H1 (cell line): ENCODE data around the gene ATP6AP1. TPM values are rescaled to one million over a fixed set of nuclear protein-coding genes. Genes with fewer than 3 reads are reported as not detected.

Source experiments
- CTCF ChIA-PET: fragments of 300-600 bp; sonication (Branson Sonifier 250); formaldehyde crosslinking; loops from one replicate; lab custom pipeline; 2021; ENCODE audit not compliant: partially characterized antibody; lab: Charles Lee
- POLR2A ChIA-PET: fragments of 300-600 bp; sonication (Branson Sonifier 250); formaldehyde crosslinking; loops from one replicate; lab custom pipeline; 2021; ENCODE audit warnings: inconsistent platforms; ENCODE audit not compliant: partially characterized antibody; lab: Charles Lee
- DNase-seq, 2 experiments: peaks; one replicate each; pipeline versions ENCODE4 v3.0.0 to v3.0.0-alpha.2; 2010 to 2022; ENCODE audit warnings: low spot score in 2 of 2, low read depth in 1 of 2, mixed read lengths in 1 of 2
- FAIRE-seq: peaks from 2 replicates; lab custom pipeline; 2011; peaks lifted over from hg19 to GRCh38; lab: Jason Lieb, UNC
- H2AFZ ChIP-seq: 2 replicates; pipeline ENCODE4 v1.8.1; 2012; ENCODE audit warnings: low read length, inconsistent platforms
- H2AK5ac ChIP-seq: 2 replicates; pipeline ENCODE4 v1.6.1; 2013; ENCODE audit warnings: low read depth, low read length
- H2BK120ac ChIP-seq: replicated peaks from 2 replicates; pipeline ENCODE3; 2013; ENCODE audit warnings: low read depth, low read length, inconsistent platforms
- H2BK12ac ChIP-seq: 2 replicates; pipeline ENCODE4 v1.6.1; 2013; ENCODE audit warnings: low read depth, low read length
- H2BK15ac ChIP-seq: 2 replicates; pipeline ENCODE4 v1.6.1; 2013; ENCODE audit warnings: low read length
- H2BK20ac ChIP-seq: 2 replicates; pipeline ENCODE4 v1.6.1; 2013; ENCODE audit warnings: low read length
- H2BK5ac ChIP-seq: 2 replicates; pipeline ENCODE4 v1.6.1; 2013; ENCODE audit warnings: low read depth, low read length
- H3K14ac ChIP-seq: 2 replicates; pipeline ENCODE4 v1.6.1; 2013; ENCODE audit warnings: inconsistent platforms; ENCODE audit not compliant: insufficient read length
- H3K18ac ChIP-seq: 2 replicates; pipeline ENCODE4 v1.6.1; 2013; ENCODE audit warnings: low read length; ENCODE audit errors: extremely low read depth
- H3K23ac ChIP-seq: 2 replicates; pipeline ENCODE4 v1.6.1; 2013; ENCODE audit warnings: inconsistent platforms; ENCODE audit not compliant: insufficient read length
- H3K23me2 ChIP-seq: 2 replicates; pipeline ENCODE4 v1.6.1; 2013; ENCODE audit warnings: low read depth, low read length
- H3K27ac ChIP-seq: 2 replicates; pipeline ENCODE4 v1.6.1; 2011; ENCODE audit warnings: low read depth, low read length, inconsistent platforms
- H3K27me3 ChIP-seq, 4 experiments: replicated peaks in 1 of 4; 1 replicate in 1 of 4; 2 replicates in 3 of 4; pipeline versions ENCODE4 v1.6.1 to v1.8.1; 2011 to 2013; ENCODE audit warnings: low read length in 3 of 4, mild to moderate bottlenecking in 3 of 4, inconsistent platforms in 2 of 4, mixed read lengths in 2 of 4, moderate library complexity in 1 of 4; ENCODE audit not compliant: control insufficient read depth in 3 of 4, insufficient read depth in 3 of 4; ENCODE audit errors: extremely low read depth in 1 of 4
- H3K36me3 ChIP-seq, 4 experiments: 2 replicates each; pipeline versions ENCODE4 v1.6.1 to v1.8.1; 2011 to 2013; ENCODE audit warnings: mild to moderate bottlenecking in 4 of 4, low read length in 3 of 4, moderate library complexity in 2 of 4, control low read depth in 1 of 4, inconsistent platforms in 1 of 4; ENCODE audit not compliant: insufficient read depth in 4 of 4, control insufficient read depth in 2 of 4
- H3K4ac ChIP-seq: replicated peaks from 2 replicates; pipeline ENCODE3; 2013; ENCODE audit warnings: low read length, low read depth, mixed read lengths, inconsistent platforms; ENCODE audit not compliant: insufficient read length
- H3K4me1 ChIP-seq, 4 experiments: replicated peaks in 1 of 4; 1 replicate in 1 of 4; 2 replicates in 3 of 4; pipeline versions ENCODE4 v1.6.1 to v1.8.1; 2011 to 2013; ENCODE audit warnings: low read length in 3 of 4, inconsistent platforms in 2 of 4, mixed read lengths in 1 of 4; ENCODE audit not compliant: insufficient read depth in 4 of 4, control insufficient read depth in 3 of 4
- H3K4me2 ChIP-seq, 2 experiments: 2 replicates each; pipeline versions ENCODE4 v1.6.1 to v1.8.1; 2011 to 2013; ENCODE audit warnings: low read depth in 2 of 2, low read length in 2 of 2, control low read depth in 1 of 2, inconsistent platforms in 1 of 2, mild to moderate bottlenecking in 1 of 2; ENCODE audit not compliant: insufficient read depth in 1 of 2
- H3K4me3 ChIP-seq, 4 experiments: fragments of 200-600, 300-600 bp in 1 of 4; sonication (generic), shearing (Covaris generic), sonication (Bioruptor Twin) in 1 of 4; 2 replicates each; pipeline versions ENCODE4 v1.5.1 to v1.8.1; 2011 to 2016; ENCODE audit warnings: low read length in 4 of 4, low read depth in 3 of 4, control low read depth in 2 of 4, inconsistent platforms in 2 of 4, mild to moderate bottlenecking in 2 of 4, mixed read lengths in 1 of 4, moderate library complexity in 1 of 4; ENCODE audit not compliant: insufficient read depth in 2 of 4; ENCODE audit errors: extremely low read depth in 1 of 4
- H3K56ac ChIP-seq: replicated peaks from 2 replicates; pipeline ENCODE3; 2013; ENCODE audit warnings: low read depth, mild to moderate bottlenecking, mixed read lengths, low read length, inconsistent platforms; ENCODE audit not compliant: insufficient read length
- H3K79me1 ChIP-seq: 2 replicates; pipeline ENCODE4 v1.6.1; 2013; ENCODE audit warnings: low read depth, low read length, control low read depth
- H3K79me2 ChIP-seq, 2 experiments: 2 replicates each; pipeline versions ENCODE4 v1.6.1 to v1.8.1; 2012 to 2013; ENCODE audit warnings: low read length in 2 of 2, mild to moderate bottlenecking in 2 of 2, inconsistent platforms in 1 of 2; ENCODE audit not compliant: insufficient read depth in 2 of 2, control insufficient read depth in 1 of 2
- H3K9ac ChIP-seq, 4 experiments: replicated peaks in 1 of 4; 1 replicate in 1 of 4; 2 replicates in 3 of 4; pipeline versions ENCODE4 v1.6.1 to v1.8.1; 2011 to 2013; ENCODE audit warnings: low read depth in 3 of 4, low read length in 3 of 4, control low read depth in 2 of 4, mild to moderate bottlenecking in 2 of 4, moderate library complexity in 2 of 4, inconsistent platforms in 1 of 4; ENCODE audit errors: extremely low read depth in 1 of 4
- H3K9me3 ChIP-seq, 2 experiments: 2 replicates each; pipeline versions ENCODE4 v1.6.1 to v1.8.1; 2012 to 2013; ENCODE audit warnings: mild to moderate bottlenecking in 2 of 2, moderate library complexity in 2 of 2, control low read depth in 1 of 2, inconsistent platforms in 1 of 2, low read depth in 1 of 2, low read length in 1 of 2, mixed read lengths in 1 of 2; ENCODE audit not compliant: insufficient read depth in 2 of 2
- H4K20me1 ChIP-seq, 2 experiments: replicated peaks in 1 of 2; 2 replicates each; pipeline versions ENCODE3 to v1.8.1; 2011 to 2013; ENCODE audit warnings: inconsistent platforms in 2 of 2, low read length in 2 of 2, mild to moderate bottlenecking in 1 of 2; ENCODE audit not compliant: insufficient read depth in 2 of 2, control insufficient read depth in 1 of 2
- H4K5ac ChIP-seq: 2 replicates; pipeline ENCODE4 v1.6.1; 2013; ENCODE audit warnings: low read length, low read depth, mixed read lengths, inconsistent platforms; ENCODE audit not compliant: insufficient read length
- H4K8ac ChIP-seq: 2 replicates; pipeline ENCODE4 v1.8.0; 2013; ENCODE audit warnings: mild to moderate bottlenecking, moderate library complexity, low read length, inconsistent platforms; ENCODE audit not compliant: insufficient read depth; ENCODE audit errors: extremely low read depth
- H4K91ac ChIP-seq: replicated peaks from 2 replicates; pipeline ENCODE3; 2013; ENCODE audit warnings: low read length, mixed read lengths, inconsistent platforms; ENCODE audit not compliant: insufficient read length
- KDM4A ChIP-seq: IDR thresholded peaks from one replicate; pipeline ENCODE4 v1.7.1; 2012; ENCODE audit warnings: low read depth, mild to moderate bottlenecking, moderate library complexity, low read length, inconsistent platforms; ENCODE audit not compliant: severe bottlenecking
- SRF ChIP-seq: IDR thresholded peaks from 2 replicates; pipeline ENCODE4 v1.6.1; 2011; ENCODE audit warnings: mild to moderate bottlenecking, low read depth, low read length, moderate library complexity
- ZNF274 ChIP-seq: IDR thresholded peaks from 2 replicates; pipeline ENCODE4 v1.7.0; 2012; ENCODE audit warnings: low read length, borderline replicate concordance; ENCODE audit errors: extremely low read depth
- WGBS, 2 experiments: shearing (Covaris generic) in 1 of 2; methylation state at CpG; one replicate each; pipeline versions ENCODE4 v1.1.6 to v1.1.7; 2013 to 2015; ENCODE audit warnings: low lambda C conversion rate in 2 of 2, mixed read lengths in 2 of 2, inconsistent platforms in 1 of 2, low coverage in 1 of 2, missing lambda C conversion rate in 1 of 2; ENCODE audit not compliant: insufficient replicate concordance in 2 of 2, insufficient coverage in 1 of 2, insufficient read length in 1 of 2; ENCODE audit errors: extremely low coverage in 1 of 2, missing lambda C conversion rate in 1 of 2; 5-methylcytosine and 5-hydroxymethylcytosine counted together
- polyA plus RNA-seq, 7 experiments: library from polyadenylated mRNA; depleted of rRNA in 3 of 7; stranded (reverse) in 5 of 7; unstranded in 2 of 7; fragments of >200 nt in 5 of 7; fragments of 200-250 nt in 2 of 7; gene quantifications; 1 replicate in 5 of 7; 2 replicates in 1 of 7; 4 replicates in 1 of 7; pipeline versions ENCODE4 v1.2.1 to v1.2.3, GENCODE V29; 2011 to 2013; ENCODE audit warnings: missing spikeins in 2 of 7, mixed read lengths in 2 of 7
- total RNA-seq: library from RNA; stranded (reverse); fragmentation: NEBNext Ultra II Directional; extraction: Animal tissue kit (Norgen Biotek cat#: 25700); gene quantifications from 2 replicates; pipeline ENCODE4 v1.2.1, GENCODE V29; 2021
- TF ChIP-seq, protein P1 (sequence below): IDR thresholded peaks from 2 replicates; pipeline ENCODE4 v1.6.1; 2012; ENCODE audit warnings: low read length, inconsistent platforms
- TF ChIP-seq, protein P2 (sequence below): IDR thresholded peaks from 2 replicates; pipeline ENCODE4 v1.6.1; 2012; ENCODE audit warnings: inconsistent platforms

The ATP6AP1 gene
- total and polyA plus RNA-seq, 2 of the 8 experiments (the other 6 are each of a cell fraction or from before 2014, with no cell fraction given) = 44.6 to 80.8 TPM

- no peak overlapping the region for H3K27ac ChIP-seq
- no peak overlapping the region for H2AFZ ChIP-seq
- H2BK12ac ChIP-seq = no peak overlapping the region
- H4K5ac ChIP-seq = peak overlapping the region; percentile 66
- FAIRE-seq = no peak
- WGBS, 2 experiments = no CpG with 5 or more reads among the region's 35 CpGs
- no peak overlapping the region for H3K23ac ChIP-seq
- CTCF ChIA-PET = interaction anchor here (0.9 to 2.3 kb wide), 3 partner anchors 48 to 113 kb away, joined by 3 to 5 read pairs (median 3); no protein-coding TSS in a partner anchor
- no peak overlapping the region for H3K56ac ChIP-seq
- no peaks in the 10 kb centered on the region; the same call in 1 of the 2 replicates for H3K23me2 ChIP-seq
- peak in 1 of 2 experiments; percentile 53 for DNase-seq
- H3K4me2 ChIP-seq = peak overlapping the region; percentile 68
- H3K79me1 ChIP-seq = no peaks in the 10 kb centered on the region
- H3K27me3 ChIP-seq = no peaks in the 10 kb centered on the region; a peak in 1 of 7 replicates
- TF ChIP-seq, protein P1, sequence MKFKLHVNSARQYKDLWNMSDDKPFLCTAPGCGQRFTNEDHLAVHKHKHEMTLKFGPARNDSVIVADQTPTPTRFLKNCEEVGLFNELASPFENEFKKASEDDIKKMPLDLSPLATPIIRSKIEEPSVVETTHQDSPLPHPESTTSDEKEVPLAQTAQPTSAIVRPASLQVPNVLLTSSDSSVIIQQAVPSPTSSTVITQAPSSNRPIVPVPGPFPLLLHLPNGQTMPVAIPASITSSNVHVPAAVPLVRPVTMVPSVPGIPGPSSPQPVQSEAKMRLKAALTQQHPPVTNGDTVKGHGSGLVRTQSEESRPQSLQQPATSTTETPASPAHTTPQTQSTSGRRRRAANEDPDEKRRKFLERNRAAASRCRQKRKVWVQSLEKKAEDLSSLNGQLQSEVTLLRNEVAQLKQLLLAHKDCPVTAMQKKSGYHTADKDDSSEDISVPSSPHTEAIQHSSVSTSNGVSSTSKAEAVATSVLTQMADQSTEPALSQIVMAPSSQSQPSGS = no peak
- TF ChIP-seq, protein P2, sequence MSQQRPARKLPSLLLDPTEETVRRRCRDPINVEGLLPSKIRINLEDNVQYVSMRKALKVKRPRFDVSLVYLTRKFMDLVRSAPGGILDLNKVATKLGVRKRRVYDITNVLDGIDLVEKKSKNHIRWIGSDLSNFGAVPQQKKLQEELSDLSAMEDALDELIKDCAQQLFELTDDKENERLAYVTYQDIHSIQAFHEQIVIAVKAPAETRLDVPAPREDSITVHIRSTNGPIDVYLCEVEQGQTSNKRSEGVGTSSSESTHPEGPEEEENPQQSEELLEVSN = peak; percentile 44; the same call in 1 of the 2 replicates
- TF ChIP-seq ZNF274 (no peak), KDM4A (peak; percentile 51), SRF (no peak)
- H3K18ac ChIP-seq = no peak overlapping the region
- H2AK5ac ChIP-seq = no peak overlapping the region
- no peaks in the 10 kb centered on the region for H3K9me3 ChIP-seq
- peak overlapping the region; percentile 37 to 81 (median 58) for H3K4me3 ChIP-seq
- H3K4ac ChIP-seq = peak overlapping the region; percentile 38
- no peak overlapping the region; the same call in 1 of the 2 replicates for H4K8ac ChIP-seq
- peaks cover 0 to 12% (median 3%) of the 10 kb centered on the region in 4 experiments; a peak in 4 of 7 replicates for H3K4me1 ChIP-seq
- peak overlapping the region; percentile 9 to 47 (median 27); a peak in 5 of 7 replicates for H3K9ac ChIP-seq
- H3K36me3 ChIP-seq = peaks cover 0 to 13% (median 0%) of the 10 kb centered on the region in 4 experiments; a peak in 2 of 8 replicates
- H2BK5ac ChIP-seq = no peak overlapping the region
- POLR2A ChIA-PET = interaction anchor here (0.9 to 2.3 kb wide), 5 partner anchors 27 to 88 kb away, joined by 4 to 8 read pairs (median 6); no protein-coding TSS in a partner anchor
- no peaks in the 10 kb centered on the region for H3K79me2 ChIP-seq
- no peak overlapping the region for H2BK120ac ChIP-seq
- H4K20me1 ChIP-seq = peaks cover 1 to 2% of the 10 kb centered on the region in 2 experiments
- H4K91ac ChIP-seq = no peak overlapping the region
- no peak overlapping the region for H2BK20ac ChIP-seq
- H3K14ac ChIP-seq = no peak overlapping the region
- no peak overlapping the region for H2BK15ac ChIP-seq
Measured at GRCh38 chrX:154486052-154486395, 57.5 kb downstream of the ATP6AP1 start.
